RWPE1 (cell line): ENCODE data around the gene ACLY.
"Not testable (repeated sequence)": the region's sequence is repeated elsewhere in the genome, so short reads cannot be mapped to it uniquely, and the experiment has no call there.

Experiments used
- CTCF ChIA-PET: fragments of 350-600 bp; sonication (Branson Sonifier 250); formaldehyde crosslinking; extraction: SDS; loops from one replicate; lab custom pipeline; 2021; lab: Yijun Ruan, JAX
- POLR2A ChIA-PET: fragments of 400-600 bp; formaldehyde crosslinking; extraction: SDS; loops from one replicate; lab custom pipeline; 2020; ENCODE audit warnings: antibody characterized with exemption; ENCODE audit not compliant: low non-redundant PET; lab: Yijun Ruan, JAX
- DNase-seq: peaks from one replicate; pipeline ENCODE4 v3.0.0; 2012; ENCODE audit warnings: low spot score
- H3K27ac ChIP-seq: fragments of 450-650 bp; 2 replicates; pipeline ENCODE4 v1.5.1; 2017
- CTCF ChIP-seq: fragments of 450-650 bp; conservative IDR thresholded peaks from 2 replicates; pipeline ENCODE4 v1.5.1; 2017; ENCODE audit warnings: low read depth, mild to moderate bottlenecking

Gene ACLY

DNA sequence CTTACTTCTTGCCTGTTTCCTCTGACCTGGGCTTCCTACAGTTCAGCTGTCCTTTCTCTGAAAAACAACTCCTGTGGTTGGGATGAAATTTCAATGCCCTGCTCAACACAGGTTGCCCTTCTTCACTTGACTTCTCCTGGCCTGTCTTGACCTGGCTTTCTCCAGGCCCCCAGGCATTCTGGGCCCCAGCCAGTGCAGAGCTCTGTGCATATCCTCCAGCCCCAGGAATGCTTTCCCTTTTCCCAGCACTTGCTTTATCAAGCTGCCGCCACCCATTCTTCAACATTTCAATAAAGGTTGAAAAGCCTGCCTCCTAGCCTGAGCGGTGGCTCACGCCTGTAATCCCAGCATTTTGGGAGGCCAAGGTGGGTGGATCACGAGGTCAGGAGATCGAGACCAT is 22.4 kb upstream of the ACLY start:
- POLR2A ChIA-PET: no interaction called here
- no peak for TF ChIP-seq CTCF
- no peak overlapping the region for H3K27ac ChIP-seq
- no peak for DNase-seq
- CTCF ChIA-PET: no interaction called here

- TF ChIP-seq CTCF: no peak
- DNase-seq: no peak
- POLR2A ChIA-PET: interaction anchor here (0.6 to 0.9 kb wide), 2 partner anchors 9 to 195 kb away, joined by 3 read pairs; partner anchors contain the start of gene ODAD4
- CTCF ChIA-PET: interaction anchor here (0.8 kb wide), 1 partner anchor 526 kb away, joined by 5 read pairs; no protein-coding TSS in a partner anchor
- no peak overlapping the region for H3K27ac ChIP-seq
These were observed 20.9 kb upstream of the ACLY start for GRCh38 chr17:41939693-41940090.

DNA sequence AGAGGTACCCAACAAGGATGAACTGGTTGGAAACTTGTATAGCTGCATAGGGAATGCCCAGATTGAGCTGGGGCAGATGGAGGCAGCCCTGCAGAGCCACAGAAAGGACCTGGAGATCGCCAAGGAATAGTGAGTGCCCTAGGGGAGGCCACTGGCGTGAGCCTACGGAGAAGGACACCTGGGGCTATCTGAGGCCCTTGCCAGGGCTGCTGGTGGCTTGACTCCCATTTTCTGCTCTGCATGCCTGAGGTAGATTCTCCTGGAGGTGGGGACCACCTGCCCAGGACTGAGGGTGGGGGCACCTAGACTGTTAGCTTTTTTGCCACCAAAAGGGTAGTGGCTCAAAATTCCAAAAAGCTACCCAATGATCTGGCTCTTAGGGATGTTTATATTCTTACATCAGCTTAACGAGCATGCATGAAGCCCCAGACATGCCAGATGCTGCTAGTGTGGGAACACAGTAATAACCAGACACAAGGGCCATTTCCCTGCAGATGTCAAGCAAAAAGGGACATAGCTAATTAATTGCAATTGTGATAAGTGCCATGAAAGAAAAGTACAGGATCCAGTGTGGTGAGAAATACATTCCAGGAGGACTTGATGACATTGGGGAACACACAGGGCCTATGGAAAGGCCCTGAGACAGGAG is 20.4 kb upstream of the ACLY start:
- TF ChIP-seq CTCF: no peak
- ChIA-PET POLR2A (interaction anchor here (0.9 kb wide), 1 partner anchor 9 kb away, joined by 3 read pairs; the partner anchor contains the start of gene ODAD4), CTCF (no interaction called here)
- H3K27ac ChIP-seq: no peak overlapping the region
- DNase-seq: no peak

DNA sequence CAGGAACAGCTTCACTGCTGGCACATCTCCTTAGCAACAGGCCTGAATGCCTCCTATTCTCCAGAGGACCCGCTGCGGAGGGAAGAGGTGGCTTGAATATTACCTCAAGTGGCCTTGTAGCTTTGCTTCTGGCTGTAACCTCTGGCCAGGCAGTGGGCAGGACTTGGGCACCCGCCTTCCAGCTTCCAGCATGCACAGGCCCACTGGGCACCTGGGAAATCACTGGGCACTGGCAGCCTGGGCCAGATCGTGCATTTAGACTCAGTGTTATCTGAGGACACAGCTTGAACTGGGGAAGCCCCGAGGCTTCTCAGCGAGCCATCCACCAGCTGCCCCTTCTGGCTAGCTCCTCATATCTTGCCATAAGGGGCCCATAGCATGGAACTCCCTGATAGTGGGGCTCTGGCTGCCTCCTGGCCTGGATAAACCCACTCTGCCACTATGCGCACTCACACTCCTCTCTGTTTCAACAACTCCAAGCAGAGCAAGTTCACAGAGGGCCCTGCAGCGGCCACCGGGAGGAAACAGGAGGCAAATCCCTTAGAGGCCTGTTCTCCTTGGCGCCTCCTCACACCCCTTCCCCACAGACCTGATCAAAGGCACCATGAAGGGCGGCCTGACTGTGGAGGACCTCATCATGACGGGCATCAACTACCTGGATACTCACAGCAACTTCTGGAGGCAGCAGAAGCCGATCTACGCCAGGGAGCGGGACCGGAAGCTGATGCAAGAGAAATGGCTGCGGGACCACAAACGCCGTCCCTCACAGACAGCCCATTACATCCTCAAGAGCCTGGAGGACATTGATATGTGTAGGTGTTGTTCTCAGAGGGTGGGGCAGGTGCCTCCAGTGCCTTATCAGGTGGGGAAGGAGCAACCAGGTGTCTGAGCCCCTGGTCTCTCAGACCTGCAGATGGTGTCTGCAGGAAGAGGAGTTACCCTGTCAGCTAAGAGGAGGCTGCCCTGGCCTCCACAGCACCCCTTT is 19.5 kb upstream of the ACLY start:
- TF ChIP-seq CTCF: no peak
- H3K27ac ChIP-seq: no peak overlapping the region
- no peak for DNase-seq
- CTCF ChIA-PET: interaction anchor here (0.6 kb wide), 1 partner anchor 18 kb away, joined by 4 read pairs; no protein-coding TSS in a partner anchor
- POLR2A ChIA-PET: no interaction called here

- ChIA-PET POLR2A (no interaction called here), CTCF (interaction anchor here (0.6 kb wide), 2 partner anchors 10 to 61 kb away, joined by 3 to 8 read pairs; no protein-coding TSS in a partner anchor)
- no peak for DNase-seq
- H3K27ac ChIP-seq: no peak overlapping the region
- no peak for TF ChIP-seq CTCF
These were observed 16.9 kb upstream of the ACLY start for GRCh38 chr17:41935641-41936040.

DNA sequence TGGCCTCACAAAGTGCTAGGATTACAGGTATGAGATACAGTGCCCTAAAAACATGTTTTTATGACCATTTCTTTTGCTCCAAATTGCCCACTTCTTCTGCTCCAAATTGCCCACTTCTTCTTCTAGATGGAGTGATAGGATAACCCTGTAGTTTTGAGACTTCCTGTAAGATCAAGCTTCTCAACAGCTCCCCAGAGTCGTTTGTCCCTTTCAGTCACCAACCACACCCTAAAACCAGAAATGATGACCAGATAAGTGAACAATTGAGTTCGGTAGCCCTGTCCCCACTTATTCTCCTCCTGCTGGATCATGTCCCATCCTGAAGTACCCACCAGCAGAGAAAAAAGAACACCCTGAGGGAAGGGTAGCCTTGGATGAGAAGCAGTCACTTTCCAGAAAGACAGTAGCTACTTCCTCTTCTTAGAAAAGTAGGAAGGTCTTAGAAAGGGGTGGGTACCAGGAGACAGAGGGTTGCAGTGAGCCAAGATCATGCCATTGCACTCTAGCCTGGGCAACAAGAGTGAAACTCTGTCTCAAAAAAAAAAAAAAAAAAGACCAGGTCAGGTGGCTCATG is 14.2 kb upstream of the ACLY start:
- no peak for DNase-seq
- POLR2A ChIA-PET: no interaction called here
- H3K27ac ChIP-seq: no peak overlapping the region
- TF ChIP-seq CTCF: no peak
- CTCF ChIA-PET: interaction anchor here (0.7 kb wide), 1 partner anchor 185 kb away, joined by 3 read pairs; no protein-coding TSS in a partner anchor

- CTCF ChIA-PET: interaction anchor here (0.6 kb wide), 1 partner anchor 73 kb away, joined by 3 read pairs; no protein-coding TSS in a partner anchor
- POLR2A ChIA-PET, DNase-seq, H3K27ac ChIP-seq: not testable (repeated sequence)
These were observed 13.0 kb upstream of the ACLY start for GRCh38 chr17:41931715-41932114.

DNA sequence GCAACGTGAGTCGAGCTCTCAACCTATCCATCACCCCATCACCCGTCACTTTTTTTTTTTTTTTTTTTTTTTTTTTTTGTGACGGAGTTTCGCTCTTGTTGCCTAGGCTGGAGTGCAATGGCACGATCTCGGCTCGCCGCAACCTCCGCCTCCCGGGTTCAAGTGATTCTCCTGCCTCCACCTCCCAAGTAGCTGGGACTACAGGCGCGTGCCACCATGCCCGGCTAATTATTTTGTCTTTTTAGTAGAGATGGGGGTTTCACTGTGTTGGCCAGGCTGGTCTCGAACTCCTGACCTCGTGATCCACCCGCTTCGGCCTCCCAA is 12.0 kb upstream of the ACLY start:
- CTCF ChIA-PET: interaction anchor here (0.5 kb wide), 1 partner anchor 255 kb away, joined by 3 read pairs; no protein-coding TSS in a partner anchor
- H3K27ac ChIP-seq: peak overlapping the region; percentile 92
- DNase-seq: not testable (repeated sequence)
- POLR2A ChIA-PET: interaction anchor here (0.6 to 0.8 kb wide), 4 partner anchors 8 to 67 kb away, joined by 3 to 5 read pairs (median 3); partner anchors contain the start of gene ACLY
